NCI-H774 (cell line): ENCODE measurements around the gene SPATA25.
"Not testable (repeated sequence)": the region's sequence is repeated elsewhere in the genome, so short reads cannot be mapped to it uniquely, and the experiment has no call there.

Source experiments
- DNase-seq: peaks from one replicate; lab custom pipeline; 2025; lab: John Stamatoyannopoulos, UW

The SPATA25 gene

DNA sequence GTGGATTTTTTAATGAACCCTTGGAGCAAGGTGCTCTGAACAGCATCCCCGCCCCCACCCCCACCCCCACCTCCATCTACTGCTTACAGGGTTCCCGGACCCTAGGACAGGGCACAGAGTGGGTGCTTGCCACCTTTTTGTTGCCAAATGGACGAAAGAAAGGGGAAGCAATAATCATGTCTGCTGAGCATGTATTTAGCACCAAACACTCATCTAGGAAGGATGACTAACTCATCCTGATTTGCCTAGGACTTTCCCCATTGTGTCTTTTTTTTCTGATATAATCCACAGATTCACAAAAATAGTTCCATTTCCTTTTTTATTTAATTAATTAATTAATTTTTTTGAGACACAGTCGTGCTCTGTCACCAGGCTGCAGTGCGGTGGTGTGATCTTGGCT is 25.7 kb upstream of the SPATA25 start:
- no peak for DNase-seq

DNA sequence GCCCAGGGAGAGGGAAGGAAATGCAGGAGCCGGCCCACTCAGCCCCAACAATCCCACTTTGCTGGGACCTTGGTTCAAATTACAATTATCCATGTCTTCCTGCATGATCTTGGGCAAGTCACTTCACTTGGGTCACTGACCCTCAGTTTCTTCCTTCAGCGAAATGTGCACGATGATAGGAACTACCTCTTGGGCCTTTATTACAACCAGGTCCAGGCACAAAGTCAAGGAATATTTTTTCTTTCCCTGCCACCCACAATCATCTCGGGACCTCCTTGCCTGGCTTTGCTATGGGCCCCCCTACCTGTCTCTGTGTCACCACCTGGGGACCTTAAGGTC is 24.9 kb upstream of the SPATA25 start:
- DNase-seq, result no peak

GRCh38 chr20:45911486-45912343 is 24.3 kb upstream of the SPATA25 start, which contains the start of gene PLTP:
Gene PLTP, minus strand, starts transcription at chr20:45912155. Its CDS starts 703 bp downstream, at chr20:45911452.
- no peak for DNase-seq

DNA sequence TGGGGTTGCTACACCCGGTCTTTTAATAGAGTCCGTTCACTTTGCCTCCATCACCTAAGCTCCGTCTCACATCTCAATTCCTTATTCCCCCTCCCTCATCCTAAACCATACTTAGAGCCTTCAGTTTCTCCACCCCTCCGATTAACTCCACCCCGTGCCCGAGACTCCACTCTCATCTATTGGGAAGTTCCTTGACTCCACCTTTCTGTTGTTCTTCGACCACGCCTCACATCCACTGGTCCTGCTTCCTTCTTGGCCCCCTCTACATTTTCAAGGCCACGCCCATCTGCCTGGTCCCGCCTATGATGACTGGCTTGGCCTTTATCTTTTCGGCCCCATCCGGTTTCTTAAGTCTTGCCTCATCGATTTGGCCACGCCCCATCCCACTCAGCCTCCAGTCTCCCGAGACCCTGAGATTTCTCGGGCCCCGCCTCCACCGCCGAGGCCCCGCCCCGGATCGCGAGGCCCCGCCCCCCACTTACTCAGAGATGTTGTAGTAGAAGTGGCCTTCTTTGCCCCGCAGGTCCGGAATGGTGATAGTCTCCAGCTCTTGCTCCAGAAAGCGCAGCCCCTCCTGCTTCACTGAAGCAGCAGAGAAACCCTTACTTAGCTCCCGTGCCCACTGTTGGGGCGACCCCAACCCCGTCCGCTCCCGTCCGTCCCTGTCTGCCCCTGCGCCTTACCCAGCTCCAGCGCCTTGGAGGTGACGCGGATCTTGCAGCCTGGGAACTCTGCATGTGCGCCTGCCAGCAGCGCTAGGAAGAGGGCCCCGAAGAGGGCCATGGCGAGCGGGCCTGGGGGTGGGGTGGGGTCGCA is 23.5 kb upstream of the SPATA25 start:
- DNase-seq, result peak; percentile 54

GRCh38 chr20:45909817-45910669 is 22.6 kb upstream of the SPATA25 start:
- no peak for DNase-seq

GRCh38 chr20:45909336-45909808 is 21.9 kb upstream of the SPATA25 start:
- DNase-seq, result no peak

DNA sequence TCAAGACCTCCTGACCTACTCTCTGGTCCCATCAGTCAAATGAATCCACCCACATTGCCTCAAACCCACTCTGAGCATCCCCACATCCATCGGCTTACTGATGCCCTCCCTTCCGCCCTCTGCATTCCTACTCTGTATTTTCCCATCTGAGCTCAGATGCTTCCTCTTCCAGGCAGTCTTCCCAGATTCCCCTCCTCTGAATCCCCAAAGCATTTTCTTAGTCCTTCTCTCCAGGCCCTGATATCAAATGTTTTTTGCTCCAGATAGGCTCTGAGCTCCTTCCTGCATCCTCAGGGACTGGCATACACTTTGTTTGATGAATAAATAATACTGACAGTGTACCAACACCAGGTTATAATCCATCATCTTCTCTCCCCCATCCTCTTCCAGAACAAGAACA is 20.7 kb upstream of the SPATA25 start:
- no peak for DNase-seq

DNA sequence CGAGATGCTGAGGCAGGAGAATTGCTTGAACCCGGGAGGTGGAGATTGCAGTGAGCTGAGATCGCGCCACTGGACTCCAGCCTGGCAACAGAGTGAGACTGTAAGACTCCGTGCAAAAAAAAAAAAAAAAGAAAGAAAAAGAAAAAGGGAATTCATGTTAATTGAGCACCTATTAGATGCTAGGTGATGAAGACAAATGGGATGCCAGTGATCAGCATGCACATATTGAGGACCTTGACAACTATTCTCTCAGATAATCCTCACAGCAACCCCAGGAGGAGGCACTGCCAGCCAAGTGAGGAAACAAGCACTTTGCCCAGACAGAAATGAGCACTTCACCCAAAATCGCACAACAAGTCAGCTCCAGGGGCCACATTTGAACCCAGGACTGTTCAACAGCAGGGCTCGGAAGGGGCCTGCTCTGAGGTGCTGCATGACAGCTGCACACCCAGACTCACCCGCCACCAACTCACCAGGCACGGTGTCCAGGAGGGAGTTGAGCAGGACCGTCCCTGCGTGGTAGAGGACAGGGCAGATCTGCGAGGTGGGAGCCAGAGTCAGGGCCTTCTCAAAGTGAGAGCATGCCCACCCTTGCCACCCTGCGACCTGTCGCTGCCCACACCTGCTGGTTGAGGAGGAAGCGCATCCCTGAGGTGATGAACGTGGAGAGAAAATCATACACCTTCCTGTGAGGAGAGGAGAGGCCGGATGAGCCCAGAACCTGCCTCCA is 20.0 kb upstream of the SPATA25 start:
- no peak for DNase-seq

DNA sequence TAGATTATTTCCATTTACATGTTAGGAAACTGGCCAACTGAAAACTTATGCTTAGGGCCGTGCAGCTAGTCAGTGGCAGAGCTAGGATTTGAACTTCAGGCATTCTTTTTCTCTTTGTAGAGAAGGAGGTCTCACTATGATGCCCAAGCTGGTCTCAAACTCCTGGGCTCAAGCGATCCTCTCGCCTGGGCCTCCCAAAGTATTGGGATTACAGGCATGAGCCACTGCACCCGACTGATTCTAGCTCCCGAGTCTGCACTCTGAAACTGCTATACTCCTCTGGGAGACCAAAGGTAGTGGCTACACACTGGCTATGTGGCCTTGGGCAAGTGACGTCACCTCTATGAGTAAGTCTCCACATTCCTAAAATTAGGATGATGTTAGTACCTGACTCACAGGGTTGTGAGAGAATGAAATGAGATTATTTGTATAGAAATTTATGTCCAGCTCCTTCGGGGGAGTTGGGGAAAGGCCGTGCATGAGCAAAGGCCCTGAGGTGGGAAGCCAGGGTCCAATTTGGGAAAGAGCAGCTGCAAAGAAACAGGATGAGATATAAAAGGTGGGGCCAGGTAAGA is 18.2 kb upstream of the SPATA25 start:
- no peak for DNase-seq

DNA sequence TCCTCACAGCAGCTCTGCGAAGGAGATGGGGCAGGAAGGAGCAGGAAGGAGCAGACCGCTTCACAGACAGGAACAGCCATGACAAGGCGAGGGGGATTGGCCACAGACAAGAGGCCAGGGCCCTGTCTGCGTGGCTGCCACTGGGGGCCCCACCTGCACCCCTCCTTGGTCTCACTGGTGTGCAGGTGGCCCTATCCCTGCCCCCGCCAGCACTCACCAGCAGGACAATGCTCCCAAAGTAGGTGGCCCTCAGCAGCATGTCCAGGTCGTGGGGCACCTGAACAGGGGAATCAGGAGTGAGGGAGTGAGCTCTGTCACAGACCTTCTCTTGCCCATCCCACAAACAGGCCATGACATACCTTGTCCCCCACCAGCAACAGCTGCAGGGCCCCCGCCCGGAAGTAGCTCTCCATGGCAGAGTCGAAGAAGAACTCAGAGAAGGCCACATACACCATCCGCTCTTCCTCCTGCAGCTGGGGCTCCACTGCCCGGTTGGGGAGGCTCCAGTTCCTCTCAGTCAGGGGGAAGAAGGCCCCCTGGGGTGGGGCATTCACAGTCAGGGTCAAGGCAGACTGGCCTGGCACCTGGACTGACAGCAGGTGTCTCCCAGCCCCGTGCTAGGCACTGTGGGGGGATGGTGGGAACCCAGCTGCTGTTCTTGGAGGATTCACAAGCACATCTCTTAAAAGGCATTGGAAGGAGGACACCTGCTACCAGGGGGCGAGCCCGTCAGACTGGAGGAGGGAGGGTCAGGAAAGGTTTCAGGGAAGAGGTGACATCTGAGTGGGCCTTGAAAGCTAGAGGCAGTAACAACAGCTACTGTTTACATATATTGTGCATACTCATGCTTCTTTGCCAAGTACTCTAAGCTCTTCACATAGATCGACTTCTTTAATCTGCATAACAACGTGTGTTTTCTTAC is 17.4 kb upstream of the SPATA25 start:
- no peak for DNase-seq

DNA sequence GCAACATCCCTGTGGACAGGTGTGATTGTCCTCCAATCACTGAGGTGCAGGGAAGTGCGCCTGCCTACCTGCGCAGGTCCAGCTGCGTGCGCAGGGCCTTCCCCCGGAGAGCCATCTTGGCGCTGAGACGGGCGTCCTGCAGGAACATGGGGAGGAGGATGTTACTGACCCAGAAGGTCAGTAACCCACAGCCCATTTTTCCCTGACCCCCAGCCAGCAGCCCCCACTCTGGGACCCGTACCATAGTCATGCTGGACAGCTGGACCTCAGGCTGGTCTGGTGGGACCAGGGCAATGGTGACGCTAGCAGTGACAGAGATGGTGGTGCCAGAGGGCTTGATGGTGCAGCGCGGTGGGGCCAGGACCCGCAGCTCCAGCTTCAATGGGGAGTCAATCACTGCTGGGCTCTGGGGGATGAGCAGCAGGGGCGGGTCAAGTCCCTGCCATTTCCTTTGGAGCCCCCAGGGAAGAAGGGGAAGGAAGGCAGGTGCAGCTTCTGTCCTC is 14.8 kb upstream of the SPATA25 start:
- DNase-seq, result no peak

- not testable (repeated sequence) for DNase-seq
Observed at GRCh38 chr20:45901332-45901731, 13.9 kb upstream of the SPATA25 start.

DNA sequence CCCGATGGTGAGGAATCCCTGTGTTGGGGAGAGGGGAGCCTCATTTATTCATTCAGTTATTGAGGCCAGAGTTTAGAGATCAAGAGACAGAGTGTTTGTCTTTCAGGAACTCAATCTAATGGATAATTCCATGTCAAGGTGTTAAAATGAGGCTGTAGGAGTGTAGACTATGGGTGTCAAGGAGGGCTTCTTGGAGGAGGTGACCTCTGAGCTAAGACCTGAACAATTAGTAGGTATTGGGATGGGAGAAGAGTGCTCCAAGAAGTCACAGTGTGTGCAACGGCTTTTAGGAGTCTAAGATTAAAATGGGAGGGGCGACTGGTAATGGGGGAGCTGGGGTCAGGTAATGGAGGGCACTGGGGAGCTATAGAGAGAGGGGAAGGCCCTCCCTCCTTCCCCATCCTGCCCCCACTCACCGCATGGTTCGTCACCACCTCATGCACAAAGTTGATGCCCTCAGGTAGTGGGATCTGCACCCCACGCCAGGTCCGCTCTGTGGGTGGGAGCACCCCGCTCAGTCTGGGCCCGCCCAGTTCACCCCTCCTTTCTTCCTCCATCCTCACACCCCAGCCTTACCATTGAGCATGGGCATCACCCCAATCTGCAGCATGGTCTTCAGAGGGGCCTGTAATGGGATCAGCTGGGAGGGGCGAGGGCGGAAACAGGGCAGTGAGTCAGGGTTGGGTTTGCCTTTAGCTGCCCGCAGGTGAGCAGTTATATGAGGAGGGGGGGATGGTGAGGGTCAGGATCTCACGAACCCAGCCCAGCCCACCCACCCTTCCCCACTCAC is 11.8 kb upstream of the SPATA25 start:
- no peak for DNase-seq

GRCh38 chr20:45898285-45898684 is 10.9 kb upstream of the SPATA25 start:
- DNase-seq, result no peak

DNA sequence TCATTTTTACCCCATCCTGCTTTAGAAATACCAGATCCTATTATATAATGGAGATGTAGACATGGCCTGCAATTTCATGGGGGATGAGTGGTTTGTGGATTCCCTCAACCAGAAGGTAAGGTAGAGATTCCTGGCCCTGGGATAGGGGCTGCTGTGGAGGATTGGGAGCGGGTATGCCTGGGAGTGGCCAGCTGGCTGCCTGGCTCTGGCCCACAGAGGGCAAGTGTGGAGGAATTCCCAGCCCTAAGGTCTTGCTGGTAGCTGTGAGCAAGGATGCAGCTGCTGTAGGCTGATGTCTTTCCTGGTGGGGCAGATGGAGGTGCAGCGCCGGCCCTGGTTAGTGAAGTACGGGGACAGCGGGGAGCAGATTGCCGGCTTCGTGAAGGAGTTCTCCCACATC is 10.3 kb upstream of the SPATA25 start:
- no peak for DNase-seq

- DNase-seq, result no peak
Observed at GRCh38 chr20:45897289-45897688, 9.9 kb upstream of the SPATA25 start.

- DNase-seq, result no peak
Observed at GRCh38 chr20:45896641-45897161, 9.3 kb upstream of the SPATA25 start.

GRCh38 chr20:45894797-45895196 is 7.4 kb upstream of the SPATA25 start:
- no peak for DNase-seq

DNA sequence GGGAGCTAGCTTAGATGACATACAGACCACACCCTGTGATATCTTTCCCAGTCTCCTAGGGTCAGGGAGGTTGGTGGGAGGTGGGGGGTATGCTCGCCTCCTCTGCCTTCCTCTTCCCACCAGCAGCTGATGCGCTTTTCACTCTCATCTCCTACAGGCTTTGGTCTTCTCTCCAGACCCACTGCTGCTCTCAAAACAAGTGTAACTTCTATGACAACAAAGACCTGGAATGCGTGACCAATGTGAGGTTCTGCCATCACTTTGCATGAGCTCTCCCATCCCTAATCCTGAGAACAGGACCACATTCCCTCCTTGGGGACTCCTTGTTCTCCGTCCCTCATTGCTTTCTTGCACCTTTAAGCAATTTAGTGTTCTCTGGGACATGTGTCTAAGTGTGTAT is 6.4 kb upstream of the SPATA25 start:
- no peak for DNase-seq
